ENCODE data around the gene TMEM170B.

The TMEM170B gene

GRCh38 chr6:11606332-11606731 lies 68.8 kb downstream of the TMEM170B start:
- H3K9ac ChIP-seq (ENCODE audit: low read depth, low read length), result no peak overlapping the region
- H3K79me2 ChIP-seq (ENCODE audit: insufficient read depth, low read length), result no peaks in the 10 kb centered on the region
- no peaks in the 10 kb centered on the region for H4K20me1 ChIP-seq (ENCODE audit: insufficient read depth, low read length)
- no peaks in the 10 kb centered on the region for H3K4me1 ChIP-seq (ENCODE audit: insufficient read depth, low read length)
- no peak overlapping the region for H3K4me2 ChIP-seq (ENCODE audit: insufficient read depth, low read length)
- no peak overlapping the region for H2AFZ ChIP-seq (ENCODE audit: low read depth, low read length)
- H3K36me3 ChIP-seq (ENCODE audit: insufficient read depth, low read length), result no peaks in the 10 kb centered on the region
- TF ChIP-seq CTCF (IDR thresholded peaks at IDR 0.05; ENCODE audit: borderline replicate concordance, extremely low read depth, low read length, poor library complexity, severe bottlenecking) (no peak), EZH2 (IDR thresholded peaks at IDR 0.05; ENCODE audit: borderline replicate concordance, low read depth, low read length, severe bottlenecking) (no peak)
- H3K27ac ChIP-seq (ENCODE audit: low read length), result no peak overlapping the region
- no peak for ATAC-seq (ENCODE audit: insufficient read depth, low read depth)
- H3K27me3 ChIP-seq (ENCODE audit: insufficient read depth, low read length, poor library complexity), result peaks cover 10% of the 10 kb centered on the region
- H3K9me3 ChIP-seq (ENCODE audit: insufficient read depth, low read length, severe bottlenecking), result no peaks in the 10 kb centered on the region
- no peak for DNase-seq
- no peak overlapping the region for H3K4me3 ChIP-seq (ENCODE audit: low read depth in 1 of 2, low read length in 2 of 2)

DNA sequence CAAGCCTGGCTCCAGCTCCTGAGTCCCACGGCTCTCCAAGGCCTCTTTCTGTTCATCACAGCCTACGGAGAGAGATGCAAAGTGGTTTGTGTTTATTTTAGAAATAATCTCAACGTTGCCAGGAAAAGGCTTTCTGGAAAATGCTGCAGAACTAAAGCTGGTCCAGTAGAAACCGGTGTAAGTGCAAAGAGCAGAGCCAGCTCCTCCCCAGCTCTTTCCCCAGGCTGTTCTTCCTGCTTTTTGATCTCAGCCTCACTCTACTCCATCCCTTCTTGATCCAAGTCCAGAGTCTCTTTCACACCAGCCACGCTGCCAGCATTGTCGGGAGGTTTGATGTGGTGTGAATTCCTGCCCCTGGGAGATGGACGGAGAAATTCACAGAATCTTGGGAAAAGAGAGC lies 69.8 kb downstream of the TMEM170B start:
- H2AFZ ChIP-seq (ENCODE audit: low read depth, low read length), result no peak overlapping the region
- no peak overlapping the region for H3K9ac ChIP-seq (ENCODE audit: low read depth, low read length)
- peaks cover 10% of the 10 kb centered on the region for H3K27me3 ChIP-seq (ENCODE audit: insufficient read depth, low read length, poor library complexity)
- no peaks in the 10 kb centered on the region for H4K20me1 ChIP-seq (ENCODE audit: insufficient read depth, low read length)
- no peaks in the 10 kb centered on the region for H3K79me2 ChIP-seq (ENCODE audit: insufficient read depth, low read length)
- H3K9me3 ChIP-seq (ENCODE audit: insufficient read depth, low read length, severe bottlenecking), result no peaks in the 10 kb centered on the region
- no peaks in the 10 kb centered on the region for H3K36me3 ChIP-seq (ENCODE audit: insufficient read depth, low read length)
- ATAC-seq (ENCODE audit: insufficient read depth, low read depth) (no peak), DNase-seq (no peak)
- H3K4me3 ChIP-seq (ENCODE audit: low read depth in 1 of 2, low read length in 2 of 2), result no peak overlapping the region
- H3K4me1 ChIP-seq (ENCODE audit: insufficient read depth, low read length), result no peaks in the 10 kb centered on the region
- no peak overlapping the region for H3K4me2 ChIP-seq (ENCODE audit: insufficient read depth, low read length)
- no peak overlapping the region for H3K27ac ChIP-seq (ENCODE audit: low read length)
- TF ChIP-seq EZH2 (IDR thresholded peaks at IDR 0.05; ENCODE audit: borderline replicate concordance, low read depth, low read length, severe bottlenecking) (no peak), CTCF (IDR thresholded peaks at IDR 0.05; ENCODE audit: borderline replicate concordance, extremely low read depth, low read length, poor library complexity, severe bottlenecking) (no peak)

DNA sequence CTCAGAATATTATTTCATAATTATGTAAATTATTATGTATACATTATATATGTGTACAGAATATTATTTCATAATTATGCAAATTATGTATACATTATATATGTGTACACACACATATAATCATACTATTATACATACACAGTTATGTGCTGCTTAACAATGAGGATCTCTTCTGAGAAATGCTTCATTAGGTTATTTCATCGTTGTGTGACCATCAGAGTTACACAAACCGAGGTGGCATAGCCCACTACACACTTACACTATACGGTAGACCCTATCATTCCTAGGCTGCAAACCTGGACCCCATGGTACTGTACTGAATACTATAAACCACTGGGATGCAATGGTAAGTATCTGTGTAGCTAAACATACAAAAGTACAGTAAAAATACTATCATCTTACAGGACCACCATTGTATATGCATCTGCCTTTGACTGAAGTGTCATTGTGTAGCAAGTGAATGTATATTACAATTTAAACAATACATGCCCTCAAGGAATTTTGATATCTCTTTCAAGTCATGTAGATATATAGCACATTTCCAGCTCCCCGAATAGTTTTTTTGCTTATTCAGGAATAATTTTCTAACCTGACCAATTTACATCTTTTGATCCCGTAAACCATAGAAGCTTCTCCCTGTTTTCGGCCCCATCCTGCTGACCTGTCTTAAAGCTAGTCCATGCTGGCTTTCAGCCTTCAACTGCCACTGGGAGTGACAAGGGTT lies 71.2 kb downstream of the TMEM170B start:
- Histone ChIP-seq H3K4me3 (ENCODE audit: low read depth in 1 of 2, low read length in 2 of 2) (no peak overlapping the region), H3K27ac (ENCODE audit: low read length) (no peak overlapping the region), H3K9me3 (ENCODE audit: insufficient read depth, low read length, severe bottlenecking) (no peaks in the 10 kb centered on the region), H4K20me1 (ENCODE audit: insufficient read depth, low read length) (no peaks in the 10 kb centered on the region), H3K79me2 (ENCODE audit: insufficient read depth, low read length) (no peaks in the 10 kb centered on the region), H3K4me2 (ENCODE audit: insufficient read depth, low read length) (no peak overlapping the region), H3K36me3 (ENCODE audit: insufficient read depth, low read length) (no peaks in the 10 kb centered on the region), H3K27me3 (ENCODE audit: insufficient read depth, low read length, poor library complexity) (peaks cover 10% of the 10 kb centered on the region), H2AFZ (ENCODE audit: low read depth, low read length) (no peak overlapping the region), H3K9ac (ENCODE audit: low read depth, low read length) (no peak overlapping the region), H3K4me1 (ENCODE audit: insufficient read depth, low read length) (no peaks in the 10 kb centered on the region)
- DNase-seq, result no peak
- no peak for TF ChIP-seq EZH2 (IDR thresholded peaks at IDR 0.05; ENCODE audit: borderline replicate concordance, low read depth, low read length, severe bottlenecking)
- TF ChIP-seq CTCF (IDR thresholded peaks at IDR 0.05; ENCODE audit: borderline replicate concordance, extremely low read depth, low read length, poor library complexity, severe bottlenecking), result no peak
- no peak for ATAC-seq (ENCODE audit: insufficient read depth, low read depth)

All from DND-41 (cell line).